HG02798 (cell line): ENCODE data around the gene BMP2K.

Source experiments
- ATAC-seq: cut with Tn5 transposase; IDR thresholded peaks from one replicate; pipeline ENCODE4 v1.9.1; 2021; ENCODE audit warnings: mild to moderate bottlenecking; ENCODE audit not compliant: unreplicated experiment, poor library complexity

The BMP2K gene

DNA sequence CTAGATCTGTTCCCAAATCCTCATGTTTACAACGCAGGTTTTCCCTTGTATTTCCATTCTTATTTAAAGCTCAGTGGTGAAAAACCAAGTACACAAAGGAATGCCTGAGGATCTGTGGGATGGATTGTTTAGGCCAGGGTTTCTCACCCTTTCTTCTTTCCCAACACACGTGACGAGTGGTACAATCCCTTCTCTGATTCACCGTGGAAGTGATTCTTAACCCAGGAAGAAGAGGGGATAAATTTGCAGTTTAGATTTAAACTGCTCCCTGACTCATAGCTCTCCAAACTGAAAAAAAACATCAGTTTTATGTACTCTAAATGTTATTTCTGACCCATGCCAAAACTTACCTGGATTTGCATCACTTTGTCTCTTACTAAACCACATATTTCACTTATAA, 146.1 kb downstream of the BMP2K start:
- ATAC-seq, result no peak

DNA sequence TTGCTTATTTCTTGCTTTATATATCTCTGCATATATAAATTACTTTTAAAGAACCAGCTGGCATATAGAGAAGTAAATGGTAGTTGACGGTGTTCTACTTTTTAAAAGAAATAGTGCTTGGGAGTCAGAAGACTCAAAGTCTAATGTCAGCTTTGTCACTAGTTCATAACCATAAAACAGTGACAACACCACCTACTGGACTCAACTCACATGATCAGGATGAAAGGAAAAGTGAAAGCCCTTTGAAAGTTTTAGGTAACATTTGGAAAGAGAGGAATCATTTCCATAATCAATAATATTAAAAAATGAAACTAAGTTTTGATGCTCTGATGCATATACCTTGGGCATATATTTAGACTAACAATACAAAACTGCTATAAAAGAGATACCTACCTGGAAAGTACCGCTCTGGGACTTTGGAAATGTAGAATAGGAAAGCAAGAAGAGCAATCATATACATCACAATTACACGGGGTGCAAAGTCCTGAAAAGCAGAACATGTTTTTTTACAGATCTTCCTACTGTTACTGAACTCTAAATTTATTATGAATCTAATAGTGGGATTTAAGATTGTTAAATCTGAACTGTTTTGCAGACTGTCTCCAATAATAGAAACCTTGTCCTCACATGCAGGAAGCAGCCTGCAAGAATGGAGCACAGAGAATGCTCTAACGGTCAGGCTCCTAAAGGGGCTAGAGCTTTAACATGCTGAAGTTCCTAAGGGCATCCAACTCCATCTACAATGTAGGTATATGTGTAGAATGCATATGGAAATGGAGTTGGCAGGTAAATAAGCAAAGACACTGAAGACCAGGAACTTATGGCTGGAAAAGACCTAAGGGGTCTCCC, 147.5 kb downstream of the BMP2K start:
- ATAC-seq, result no peak

DNA sequence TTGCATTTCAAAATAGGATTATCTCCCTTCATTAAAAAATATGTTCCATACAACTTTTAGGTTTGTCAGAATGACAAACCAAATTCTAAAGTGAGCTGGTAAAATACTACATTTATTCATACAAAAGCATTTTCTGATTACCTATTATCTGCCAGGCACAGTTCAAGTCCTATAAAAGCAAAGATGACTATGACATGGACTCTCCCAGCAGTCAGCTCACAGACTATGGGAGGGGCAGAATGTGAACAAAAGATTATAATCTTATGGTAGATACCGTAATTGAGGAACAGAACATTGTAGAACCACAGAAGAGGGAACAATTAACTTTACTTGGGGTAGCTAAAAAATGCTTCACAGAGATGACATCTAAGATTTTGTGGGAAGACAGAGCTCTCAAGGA, 150.7 kb downstream of the BMP2K start:
- no peak for ATAC-seq

DNA sequence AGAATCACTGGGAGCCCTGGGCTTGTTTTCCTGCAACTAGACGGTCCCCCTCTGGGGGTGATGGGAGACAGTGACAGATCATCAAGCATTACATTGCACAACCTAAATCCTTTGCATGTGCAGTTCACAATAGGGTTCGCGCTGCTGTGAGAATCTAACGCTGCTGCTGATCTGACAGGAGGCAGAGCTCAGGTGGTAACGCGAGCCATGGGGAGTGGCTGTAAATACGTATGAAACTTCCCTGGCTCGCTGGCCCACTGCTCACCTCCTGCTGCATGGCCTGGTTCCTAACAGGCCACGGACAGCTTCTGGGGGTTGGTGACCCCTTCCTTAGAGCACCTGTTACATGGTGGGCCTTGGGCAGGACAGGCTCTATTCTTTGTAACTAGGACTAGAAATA, 152.7 kb downstream of the BMP2K start:
- no peak for ATAC-seq

DNA sequence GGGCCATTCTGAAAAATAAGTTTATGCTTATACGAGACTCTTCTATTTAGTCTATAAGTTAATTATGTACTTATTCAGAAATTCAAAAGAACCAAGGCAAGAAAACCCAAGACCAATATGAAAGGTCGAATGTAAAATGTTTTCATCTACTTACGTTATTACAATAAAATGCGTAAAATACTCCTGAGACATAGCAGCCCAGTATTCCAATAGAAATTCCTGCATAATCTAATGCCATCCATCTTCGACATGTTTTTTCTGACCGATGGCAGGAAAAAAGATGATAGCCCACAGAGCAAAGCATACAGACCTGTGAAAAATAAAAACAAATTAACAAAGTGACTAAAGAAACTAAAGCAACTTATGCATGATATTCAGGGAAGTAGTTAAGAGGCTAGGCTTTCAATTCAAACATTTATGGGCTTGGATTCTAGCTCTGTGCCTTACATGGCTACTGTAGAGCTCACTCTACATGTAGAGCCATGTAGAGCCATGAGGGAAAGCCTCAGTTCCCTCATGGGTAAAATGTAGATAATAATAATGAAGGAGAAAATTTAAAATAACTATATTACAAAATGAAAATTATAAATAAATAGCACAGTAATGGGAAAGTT, 154.0 kb downstream of the BMP2K start:
- no peak for ATAC-seq

DNA sequence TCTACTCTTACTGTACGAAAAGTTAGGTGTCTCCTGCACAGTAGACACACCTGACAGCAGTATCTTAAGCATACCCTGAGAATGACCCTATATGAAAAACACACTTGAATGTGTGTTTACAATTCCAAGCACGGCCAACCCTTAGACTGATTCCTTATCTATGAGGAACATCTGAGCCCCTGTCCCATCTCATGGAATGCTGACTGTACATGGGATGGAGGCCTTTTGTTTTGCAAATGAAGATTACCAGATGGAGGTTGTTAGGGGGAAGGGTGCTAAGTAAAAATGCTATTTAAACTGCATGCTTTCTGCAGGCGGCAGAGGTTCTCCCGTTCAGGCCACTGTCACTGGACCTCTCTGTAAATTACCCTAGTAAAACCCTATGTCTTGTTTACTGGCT, 160.8 kb downstream of the BMP2K start:
- ATAC-seq, result no peak

DNA sequence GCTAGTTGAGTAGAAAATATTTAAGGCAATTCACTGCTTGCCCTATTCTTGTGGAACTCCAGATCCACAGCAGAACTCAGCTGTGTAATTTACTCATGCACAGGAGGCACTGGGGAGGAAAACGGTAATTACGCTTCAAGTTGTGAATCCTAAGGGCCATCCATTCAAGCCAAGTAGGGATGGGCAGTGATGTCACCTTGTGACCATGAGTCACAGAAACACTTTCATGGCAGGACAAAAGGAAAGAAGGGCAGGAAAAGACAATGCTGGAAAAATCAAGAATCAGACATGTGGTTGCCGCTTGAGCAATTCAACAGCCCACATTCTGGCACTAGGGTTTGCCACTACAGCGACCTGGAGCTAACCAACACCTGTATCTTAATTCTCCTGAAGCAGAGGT, 161.7 kb downstream of the BMP2K start:
- no peak for ATAC-seq

DNA sequence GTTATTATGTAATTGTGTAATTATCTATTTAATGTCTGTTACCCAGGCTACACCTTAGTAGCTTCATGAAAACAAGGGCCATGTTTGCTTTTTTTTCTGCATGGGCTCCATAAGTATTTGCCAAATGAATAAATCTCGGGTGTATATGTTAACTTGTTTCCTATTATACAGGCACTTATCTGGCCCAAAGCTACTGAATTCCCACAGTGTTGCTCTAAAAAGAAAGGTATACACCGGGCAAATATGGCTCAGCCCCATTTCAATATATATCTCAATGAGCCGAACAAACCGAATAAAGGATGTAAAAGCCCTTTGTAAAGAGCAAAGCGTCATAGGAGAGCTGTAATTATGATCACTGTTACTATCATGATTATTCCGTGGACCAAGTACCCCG, 162.3 kb downstream of the BMP2K start:
- ATAC-seq, result no peak

DNA sequence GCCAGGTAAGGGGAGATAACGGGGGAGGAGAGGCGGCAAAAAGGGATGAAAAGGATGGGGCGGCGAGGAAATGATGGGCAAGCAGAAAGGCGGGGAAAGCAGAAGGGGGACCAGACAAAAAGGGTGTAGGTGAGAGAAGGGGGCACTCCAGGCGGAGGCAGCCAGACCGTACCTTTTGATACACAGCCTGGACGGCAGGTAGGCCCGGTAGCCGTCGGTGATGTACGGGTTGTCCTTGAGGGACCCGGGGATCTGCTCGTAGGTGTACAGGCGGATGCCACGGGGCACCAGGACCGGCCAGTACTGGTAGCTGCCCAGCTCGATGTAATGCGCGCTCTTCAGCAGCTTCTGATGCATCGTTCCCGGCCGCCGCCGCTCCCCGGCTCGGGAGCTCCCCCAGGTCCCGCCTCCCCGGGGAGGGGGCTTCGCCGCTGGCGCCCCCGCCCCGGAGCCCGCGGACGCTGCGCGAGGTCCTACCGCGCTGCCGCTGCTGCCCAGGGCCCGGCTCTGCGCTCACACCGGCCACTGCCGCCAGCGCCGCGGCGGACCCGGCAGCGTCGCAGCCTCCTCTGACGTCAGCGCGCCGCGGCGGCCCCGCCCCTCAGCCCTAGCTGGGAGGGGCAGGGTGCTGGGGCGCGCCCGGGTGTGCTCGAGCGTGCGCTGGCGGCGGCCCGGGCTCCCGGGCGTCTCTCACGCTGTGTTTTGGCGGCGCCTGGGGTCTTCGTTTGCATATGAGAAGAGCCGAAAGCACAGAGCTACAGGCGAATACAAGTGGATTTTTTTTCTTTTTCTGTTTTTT, 162.9 kb downstream of the BMP2K start, which contains the start of gene PAQR3:
PAQR3 (minus strand) TSS at position 571 of the 799 bp plus-strand sequence; CDS start at position 357, 214 bp downstream.
- ATAC-seq, result peak; percentile 99

DNA sequence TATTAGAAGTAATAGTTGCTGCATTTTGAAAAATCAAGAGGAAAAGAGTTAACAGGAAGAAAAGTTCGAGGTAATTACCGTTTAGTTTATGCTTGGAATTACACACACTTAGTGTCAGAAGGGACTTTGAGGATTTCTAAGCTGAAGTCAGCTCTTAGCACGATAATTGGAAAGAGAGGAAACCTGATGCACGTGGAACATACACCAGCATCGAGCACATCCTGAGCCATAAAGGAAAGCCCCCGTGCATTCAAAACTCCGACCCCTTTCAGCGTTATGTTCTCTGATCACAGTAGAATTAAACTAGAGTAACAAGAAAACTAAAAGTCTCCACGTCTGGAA, 163.5 kb downstream of the BMP2K start:
- ATAC-seq, result peak; percentile 16

DNA sequence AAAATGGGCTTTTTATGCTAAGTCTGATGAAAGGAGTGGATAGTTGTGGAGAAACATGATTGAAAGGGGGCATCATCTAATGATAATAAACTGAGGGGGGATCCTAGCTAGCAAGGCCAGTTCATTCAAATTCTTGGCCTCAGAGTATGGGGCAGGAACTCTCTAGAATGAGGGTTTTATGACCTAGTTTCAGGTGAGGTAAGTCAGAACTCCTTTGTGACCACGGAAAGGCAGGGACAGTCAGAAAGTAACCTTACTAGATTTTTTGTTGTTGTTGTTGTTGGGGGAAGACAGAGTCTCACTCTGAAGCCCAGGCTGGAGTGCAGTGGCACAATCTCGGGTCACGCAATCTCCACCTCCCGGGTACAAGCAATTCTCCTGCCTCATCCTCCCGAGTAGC, 164.6 kb downstream of the BMP2K start:
- no peak for ATAC-seq

DNA sequence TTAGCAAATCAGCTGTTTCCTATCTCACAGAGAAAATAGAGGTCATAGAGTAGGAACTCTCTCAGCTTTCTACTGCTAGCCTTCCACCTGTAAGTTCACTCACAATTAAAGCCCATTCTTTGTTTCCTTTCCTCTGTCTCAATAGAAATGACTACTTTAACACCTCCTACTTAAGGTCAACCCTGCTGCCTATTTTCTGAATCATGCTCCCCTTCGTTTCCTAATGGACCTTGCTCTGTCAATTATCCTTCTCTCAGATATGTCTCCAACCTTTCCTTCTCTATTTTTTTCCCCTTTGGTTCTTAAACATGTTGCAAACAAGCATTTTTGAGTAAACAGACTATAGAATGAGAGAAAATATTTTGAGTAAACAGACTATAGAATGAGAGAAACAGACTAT, 168.2 kb downstream of the BMP2K start:
- ATAC-seq, result no peak

DNA sequence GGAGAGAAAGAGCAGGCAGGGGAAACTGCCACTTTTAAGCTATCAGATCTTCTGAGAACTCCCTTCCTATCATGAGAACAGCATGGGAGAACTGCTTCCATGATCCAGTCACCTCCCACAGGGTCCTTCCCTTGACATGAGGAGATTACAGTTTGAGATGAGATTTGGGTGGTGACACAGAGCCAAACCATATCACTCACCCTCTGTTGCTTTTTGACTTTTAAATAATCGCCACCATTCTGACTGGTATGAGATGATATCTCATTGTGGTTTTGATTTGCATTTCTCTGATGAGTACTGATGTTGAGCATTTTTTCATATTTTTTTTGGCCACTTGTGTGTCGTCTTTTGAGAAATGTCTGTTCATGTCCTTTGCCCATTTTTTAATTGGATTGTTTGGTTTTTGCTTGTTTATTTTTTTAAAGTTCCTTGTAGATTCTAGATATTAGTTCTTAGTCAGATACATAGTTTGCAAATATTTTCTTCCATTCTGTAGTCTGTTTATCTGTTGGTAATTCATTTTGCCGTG, 169.6 kb downstream of the BMP2K start:
- ATAC-seq, result no peak

DNA sequence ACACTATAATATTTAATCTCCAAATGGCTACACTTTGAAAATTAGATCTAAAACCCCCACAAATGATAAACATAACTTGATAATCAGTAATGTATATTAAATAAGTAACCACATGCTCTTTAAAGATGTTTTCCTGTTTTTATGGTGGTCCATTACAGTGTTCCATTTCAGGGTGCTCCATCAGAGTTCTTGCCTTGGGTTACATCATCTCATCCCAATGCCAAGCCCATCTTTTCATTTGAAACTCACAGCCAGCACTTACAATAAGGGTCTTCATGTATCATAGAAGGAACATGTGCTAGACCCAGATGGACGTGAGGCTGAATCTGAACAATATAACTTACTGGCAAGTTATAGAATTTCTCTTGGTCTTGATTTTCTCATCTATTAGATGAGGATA, 173.6 kb downstream of the BMP2K start:
- ATAC-seq, result no peak

DNA sequence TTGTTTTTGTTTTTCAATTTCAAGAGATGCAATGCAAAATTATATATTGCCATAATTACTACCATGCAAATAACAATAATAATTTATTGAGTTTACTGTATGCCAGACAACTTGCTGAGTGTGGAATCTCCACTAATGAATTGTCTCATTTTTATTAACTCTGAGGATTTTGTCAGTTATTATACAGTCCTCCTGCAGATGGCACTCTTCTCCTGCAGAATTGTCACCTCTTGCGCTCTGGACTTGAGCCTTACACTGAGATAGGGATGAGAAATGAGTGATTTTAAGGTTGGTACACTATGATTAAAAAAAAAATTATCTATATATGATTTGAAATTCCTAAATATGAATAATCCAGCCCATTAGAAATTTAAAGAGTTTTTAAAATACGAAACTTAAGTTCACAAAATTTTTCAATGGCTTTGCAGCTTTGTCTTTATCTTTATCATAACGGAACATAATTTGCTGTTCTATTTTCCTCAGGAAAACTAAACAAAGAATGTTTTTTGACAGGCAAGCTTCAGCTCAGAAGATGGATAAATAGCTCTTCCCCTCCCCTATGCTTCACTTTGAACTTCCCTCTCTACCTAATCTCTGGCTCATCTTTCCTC, 175.8 kb downstream of the BMP2K start:
- peak; percentile 81 for ATAC-seq

DNA sequence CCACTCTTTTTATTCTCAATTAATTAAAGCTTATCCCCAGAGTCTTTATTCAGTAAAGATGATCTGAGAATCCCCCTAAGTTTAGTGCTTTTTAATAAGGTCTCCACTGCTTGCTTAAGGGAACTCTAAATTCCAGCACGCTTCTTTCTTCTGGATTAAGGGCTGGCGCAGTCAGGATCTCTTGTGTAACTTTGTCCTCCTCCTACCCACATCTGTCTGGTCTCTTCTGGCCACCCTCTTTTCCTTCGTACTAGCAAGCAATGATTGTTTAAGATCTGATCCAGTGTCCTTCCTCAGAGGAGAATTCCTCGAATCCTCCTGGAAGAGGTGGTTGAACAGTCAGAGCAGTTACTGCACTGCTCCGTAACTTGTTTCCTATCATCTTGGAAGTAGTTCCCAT, 177.1 kb downstream of the BMP2K start:
- ATAC-seq, result no peak

DNA sequence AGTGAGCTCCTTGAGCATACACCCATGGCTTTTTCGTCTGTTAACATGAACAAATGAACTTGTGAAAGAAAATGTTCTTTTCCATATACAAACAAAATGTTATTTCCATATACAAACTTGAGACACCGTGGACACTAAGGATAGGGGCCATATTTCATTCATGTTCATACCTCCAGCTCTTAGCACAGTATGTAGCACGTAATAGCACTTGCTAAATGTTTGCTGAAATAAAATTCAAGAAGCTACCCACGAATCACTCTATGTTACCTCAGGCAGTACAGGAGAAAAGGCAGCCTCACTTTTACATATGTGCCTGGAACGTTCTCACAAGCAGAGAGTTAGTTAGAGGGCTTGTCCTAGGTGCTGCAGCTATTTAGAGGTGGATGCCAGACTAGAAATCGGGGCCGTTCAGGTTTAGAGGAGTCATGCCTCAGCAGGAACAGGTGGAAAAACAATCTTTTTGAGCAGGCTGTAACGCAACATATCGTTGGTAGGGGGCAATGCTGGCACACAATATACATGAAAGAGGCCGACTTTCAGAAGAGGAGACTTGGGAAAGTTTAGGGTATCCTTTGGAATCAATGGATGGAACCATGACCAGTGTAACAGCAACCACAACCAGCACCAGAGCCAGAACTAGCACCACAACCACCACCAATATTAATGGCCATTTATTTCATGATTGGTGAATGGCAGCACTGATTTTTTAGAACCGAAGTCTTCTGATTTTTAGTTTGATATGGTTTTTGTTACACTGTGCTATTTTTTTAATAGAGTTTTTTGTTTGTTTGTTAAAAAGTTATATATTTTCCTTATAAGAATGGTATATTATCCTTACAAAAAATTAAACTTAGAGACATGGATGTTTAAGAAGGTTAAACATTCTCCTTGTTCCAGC, 177.9 kb downstream of the BMP2K start:
- no peak for ATAC-seq

DNA sequence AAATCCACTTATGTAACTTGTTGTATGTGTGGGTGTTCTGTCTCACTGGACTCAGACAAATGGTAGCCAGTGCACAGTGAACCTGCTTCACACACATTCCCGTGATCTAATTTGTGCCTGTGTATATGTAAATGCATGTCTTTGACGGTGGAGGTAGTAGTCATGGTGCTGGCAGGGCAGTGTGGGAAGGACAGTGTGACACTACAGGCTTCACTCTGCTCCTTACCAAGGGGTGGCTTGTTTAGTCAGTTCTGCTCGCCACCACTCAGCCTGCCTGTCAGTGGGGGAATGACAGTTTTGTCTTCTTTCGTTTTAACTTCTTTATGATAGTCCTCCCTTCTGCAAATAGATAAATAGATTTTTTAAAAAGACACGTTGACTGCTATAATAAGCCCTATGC, 180.8 kb downstream of the BMP2K start:
- no peak for ATAC-seq

DNA sequence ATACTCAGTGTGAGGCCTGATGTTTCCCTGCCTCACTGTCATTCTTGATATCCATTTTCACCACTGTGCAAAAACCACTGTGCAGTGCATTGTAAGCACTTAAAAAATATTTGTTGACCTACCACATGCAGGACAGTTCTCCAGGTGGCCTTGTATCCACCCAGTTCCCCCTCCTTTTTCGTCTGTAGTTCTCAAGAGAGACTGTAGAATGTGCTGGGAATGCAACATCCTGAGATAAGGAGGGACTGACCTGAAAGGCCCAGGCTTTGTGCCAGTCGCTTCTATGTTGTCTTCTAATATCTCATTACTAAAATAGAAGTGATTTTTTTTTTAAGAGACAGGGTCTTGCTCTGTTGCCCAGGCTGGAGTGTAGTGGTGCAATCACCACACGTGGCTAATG, 184.8 kb downstream of the BMP2K start:
- no peak for ATAC-seq
